Measurements from ENCODE around the gene MXRA8. TPM values are rescaled to one million over a fixed set of nuclear protein-coding genes. Genes with fewer than 3 reads are reported as not detected.

The MXRA8 gene
- total and polyA plus RNA-seq, 9 of the 15 experiments (the other 6 are each of a cell fraction or from before 2014, with no cell fraction given) = 0.66 to 11.3 (median 6.3) TPM

- TF ChIP-seq PTTG1 (tag; IDR thresholded peaks at IDR 0.05; ENCODE audit: low read depth) = no peak
- peak; percentile 82; the same call in 1 of the 2 replicates for TF ChIP-seq GATAD2B (IDR thresholded peaks at IDR 0.05; ENCODE audit: borderline replicate concordance)
- TF ChIP-seq ARHGAP35 (IDR thresholded peaks at IDR 0.05; ENCODE audit: partially characterized antibody) = no peak
- no peak for TF ChIP-seq NBN (IDR thresholded peaks at IDR 0.05; ENCODE audit: low read depth)
- no peak for TF ChIP-seq POLR2AphosphoS5 (IDR thresholded peaks at IDR 0.05; ENCODE audit: control insufficient read depth, insufficient read depth, low read depth, low read length)
- TF ChIP-seq NR4A1 (CRISPR knock-in tag; IDR thresholded peaks at IDR 0.05) = no peak
- no peak for TF ChIP-seq NR4A1 (tag; IDR thresholded peaks at IDR 0.05)
- TF ChIP-seq BRD9 (IDR thresholded peaks at IDR 0.05; ENCODE audit: low read depth, partially characterized antibody) = no peak
- no peak; a peak in 1 of 6 replicates for TF ChIP-seq ZBTB11 (CRISPR knock-in tag; IDR thresholded peaks at IDR 0.05)
- TF ChIP-seq TEAD2 (tag; IDR thresholded peaks at IDR 0.05) = no peak
- TF ChIP-seq ZNF398 (CRISPR knock-in tag; IDR thresholded peaks at IDR 0.05) = no peak
- no peak for TF ChIP-seq ETV5 (CRISPR knock-in tag; IDR thresholded peaks at IDR 0.05; ENCODE audit: low read depth)
- TF ChIP-seq ZKSCAN1 (IDR thresholded peaks at IDR 0.05; ENCODE audit: low read depth, low read length) = no peak
- TF ChIP-seq SREBF2 (CRISPR knock-in tag; IDR thresholded peaks at IDR 0.05) = no peak
- no peak for TF ChIP-seq GTF2F1 (IDR thresholded peaks at IDR 0.05; ENCODE audit: low read depth, low read length)
- TF ChIP-seq ZNF766 (CRISPR knock-in tag; conservative IDR thresholded peaks at IDR 0.05) = no peak
- TF ChIP-seq NFE2 (IDR thresholded peaks at IDR 0.05; ENCODE audit: low read depth) = no peak
- TF ChIP-seq ZNF696 (CRISPR knock-in tag; conservative IDR thresholded peaks at IDR 0.05) = no peak
- no peak for TF ChIP-seq ARID3A (IDR thresholded peaks at IDR 0.05; ENCODE audit: borderline replicate concordance, low read depth, low read length)
- no peak for TF ChIP-seq ZNF324 (CRISPR knock-in tag; IDR thresholded peaks at IDR 0.05)
- TF ChIP-seq U2AF2 (optimal IDR thresholded peaks at IDR 0.05; ENCODE audit: low read depth, low read length) = no peak
- TF ChIP-seq HIVEP1 (CRISPR knock-in tag; IDR thresholded peaks at IDR 0.05) = no peak
- TF ChIP-seq EHMT2 (IDR thresholded peaks at IDR 0.05) = no peak
These were observed 51.0 kb downstream of the MXRA8 start (continued) for GRCh38 chr1:1307261-1307922.
